K562 (cell line): ENCODE measurements around the gene LRFN2. TPM values are rescaled to one million over a fixed set of nuclear protein-coding genes. Genes with fewer than 3 reads are reported as not detected.

Experiments
- ATAC-seq: fragments of 200-7000 bp; cut with Tn5 transposase; 3 replicates; pipeline ENCODE4 v1.9.1; 2020; ENCODE audit warnings: moderate library complexity
- BruUV-seq: library from RNA; stranded (reverse); fragments of 400-500 nt; replicated peaks from 2 replicates; lab custom pipeline; 2021; lab: Mats Ljungman, UMichigan
- CTCF ChIA-PET: fragments of 300-600 bp; formaldehyde crosslinking; extraction: SDS; loops from one replicate; lab custom pipeline; 2021; ENCODE audit warnings: low intra/inter-chr PET ratio; lab: Yijun Ruan, JAX
- POLR2A ChIA-PET: fragments of 300-600, 350-650 bp; sonication (Branson Sonifier 250); formaldehyde crosslinking; extraction: SDS; loops from one replicate; lab custom pipeline; 2021; ENCODE audit warnings: antibody characterized with exemption, inconsistent platforms; lab: Yijun Ruan, JAX
- DNase-seq, 4 experiments: peaks; one replicate each; pipeline versions ENCODE4 v3.0.0 to v3.0.0-alpha.2; 2011 to 2018; ENCODE audit warnings: low spot score in 3 of 4, mixed read lengths in 3 of 4; ENCODE audit errors: extremely low read depth in 1 of 4
- FAIRE-seq: peaks from 2 replicates; lab custom pipeline; 2011; peaks lifted over from hg19 to GRCh38; lab: Jason Lieb, UNC
- H2AFZ ChIP-seq: 2 replicates; pipeline ENCODE4 v1.6.0; 2011; ENCODE audit warnings: low read depth, low read length, control low read depth, inconsistent platforms
- H3K27ac ChIP-seq: fragments of 200-600 bp; 3 replicates; pipeline ENCODE4 v1.8.0; 2011; ENCODE audit warnings: low read depth, mild to moderate bottlenecking, control low read depth, inconsistent platforms, low read length, moderate library complexity, mixed read lengths; ENCODE audit errors: extremely low read depth
- H3K27me3 ChIP-seq, 2 experiments: fragments of 300-600 bp in 1 of 2; 2 replicates in 1 of 2; 3 replicates in 1 of 2; pipeline versions ENCODE4 v1.6.0 to v1.8.0; 2011; ENCODE audit warnings: inconsistent platforms in 2 of 2, low read length in 2 of 2, mild to moderate bottlenecking in 1 of 2, mixed read lengths in 1 of 2, moderate library complexity in 1 of 2; ENCODE audit not compliant: control insufficient read depth in 2 of 2, insufficient read depth in 2 of 2
- H3K36me3 ChIP-seq: fragments of 300-600 bp; 3 replicates; pipeline ENCODE4 v1.8.0; 2011; ENCODE audit warnings: mild to moderate bottlenecking, low read length, inconsistent platforms; ENCODE audit not compliant: control insufficient read depth, insufficient read depth
- H3K4me1 ChIP-seq, 2 experiments: fragments of 200-600 bp in 1 of 2; replicated peaks in 1 of 2; 2 replicates in 1 of 2; 3 replicates in 1 of 2; pipeline versions ENCODE4 v1.5.1 to v1.8.0; 2011; ENCODE audit warnings: inconsistent platforms in 2 of 2, low read length in 2 of 2, mild to moderate bottlenecking in 1 of 2, mixed read lengths in 1 of 2, moderate library complexity in 1 of 2; ENCODE audit not compliant: control insufficient read depth in 2 of 2, insufficient read depth in 2 of 2
- H3K4me2 ChIP-seq: 2 replicates; pipeline ENCODE4 v1.6.1; 2011; ENCODE audit warnings: low read length, control low read depth, inconsistent platforms, mixed read lengths; ENCODE audit not compliant: insufficient read depth
- H3K4me3 ChIP-seq: fragments of 200-600 bp; sonication (generic), shearing (Covaris generic); 2 replicates; pipeline ENCODE4 v1.5.1; 2016; ENCODE audit warnings: control low read depth, inconsistent platforms
- H3K79me2 ChIP-seq: fragments of 200-600 bp; 3 replicates; pipeline ENCODE4 v1.8.0; 2011; ENCODE audit warnings: low read length, inconsistent platforms; ENCODE audit not compliant: control insufficient read depth, insufficient read depth
- H3K9ac ChIP-seq, 2 experiments: 2 replicates each; pipeline versions ENCODE4 v1.6.0 to v1.6.1; 2011; ENCODE audit warnings: low read depth in 2 of 2, low read length in 2 of 2, control low read depth in 1 of 2, inconsistent platforms in 1 of 2, mild to moderate bottlenecking in 1 of 2, mixed read lengths in 1 of 2; ENCODE audit not compliant: insufficient read depth in 1 of 2
- H3K9me1 ChIP-seq: one replicate; pipeline ENCODE4 v1.6.0; 2011; ENCODE audit warnings: inconsistent platforms, mild to moderate bottlenecking, low read length, moderate library complexity; ENCODE audit not compliant: control insufficient read depth, insufficient read depth
- H3K9me3 ChIP-seq: replicated peaks from 2 replicates; pipeline ENCODE4 v1.5.1; 2011; ENCODE audit warnings: low read depth, low read length, inconsistent platforms; ENCODE audit not compliant: control insufficient read depth, insufficient read depth
- H4K20me1 ChIP-seq: replicated peaks from 2 replicates; pipeline ENCODE4 v1.6.1; 2011; ENCODE audit warnings: low read length, inconsistent platforms, mixed read lengths; ENCODE audit not compliant: control insufficient read depth, insufficient read depth
- ARID4B ChIP-seq: sonication (generic); formaldehyde crosslinking; IDR thresholded peaks from 2 replicates; pipeline ENCODE4 v1.8.0; 2022; ENCODE audit warnings: mild to moderate bottlenecking, missing genetic modification reagents
- CXXC5 ChIP-seq: fragments of 250-450 bp; sonication (Bioruptor Pico); IDR thresholded peaks from 2 replicates; pipeline ENCODE4 v1.8.0; 2022; ENCODE audit warnings: inconsistent platforms, mild to moderate bottlenecking, moderate library complexity
- FOXA3 ChIP-seq, 2 experiments: fragments of 450-650 bp in 1 of 2; sonication (generic) in 1 of 2; formaldehyde crosslinking; IDR thresholded peaks in 1 of 2; conservative IDR thresholded peaks in 1 of 2; 2 replicates each; pipeline versions ENCODE4 v1.4.0 to v1.8.0; 2020 to 2022; ENCODE audit warnings: mild to moderate bottlenecking in 2 of 2, missing genetic modification reagents in 1 of 2
- KDM5B ChIP-seq: fragments of 200-600 bp; sonication (generic); IDR thresholded peaks from 2 replicates; pipeline ENCODE4 v1.6.1; 2012; ENCODE audit warnings: low read depth, mild to moderate bottlenecking, moderate library complexity, low read length, control low read depth, inconsistent platforms; ENCODE audit not compliant: insufficient replicate concordance
- NFE2L1 ChIP-seq: fragments of 450-650 bp; IDR thresholded peaks from 2 replicates; pipeline ENCODE4 v1.6.1; 2016; ENCODE audit warnings: missing genetic modification characterization, low read depth, mild to moderate bottlenecking, missing compliant biosample characterization, moderate library complexity, borderline replicate concordance
- PHF20 ChIP-seq: fragments of 450-650 bp; IDR thresholded peaks from 2 replicates; pipeline ENCODE4 v1.6.1; 2018; ENCODE audit not compliant: partially characterized antibody
- POLR2B ChIP-seq: fragments of 450-650 bp; IDR thresholded peaks from 2 replicates; pipeline ENCODE4 v1.6.1; 2018; ENCODE audit warnings: low read depth; ENCODE audit not compliant: partially characterized antibody
- RBM22 ChIP-seq: fragments of 200-400 bp; formaldehyde crosslinking; IDR thresholded peaks from 2 replicates; pipeline ENCODE4 v1.6.1; 2018; ENCODE audit warnings: low read length, low read depth; ENCODE audit not compliant: poor library complexity, severe bottlenecking
- ZBTB34 ChIP-seq: fragments of 250-450 bp; sonication (Bioruptor Pico); IDR thresholded peaks from 2 replicates; pipeline ENCODE4 v1.8.0; 2021; ENCODE audit warnings: mild to moderate bottlenecking, moderate library complexity
- ZNF124 ChIP-seq: sonication (generic); formaldehyde crosslinking; IDR thresholded peaks from 2 replicates; pipeline ENCODE4 v1.8.1; 2022; ENCODE audit warnings: missing genetic modification reagents
- ZNF518B ChIP-seq: fragments of 250-450 bp; sonication (Bioruptor Pico); IDR thresholded peaks from 2 replicates; pipeline ENCODE4 v1.5.0; 2021; ENCODE audit warnings: mild to moderate bottlenecking, moderate library complexity
- WGBS: fragments of 100-300 bp; shearing (Covaris generic); methylation state at CpG from one replicate; pipeline ENCODE4 v1.1.6; 2016; ENCODE audit warnings: low coverage, mixed read lengths; ENCODE audit not compliant: insufficient coverage; ENCODE audit errors: missing lambda C conversion rate; 5-methylcytosine and 5-hydroxymethylcytosine counted together
- in situ Hi-C: fragments of 300-500 bp; cut with MboI; formaldehyde crosslinking; loops from 4 replicates; pipeline ENCODE4 v1.15.0; 2018; ENCODE audit warnings: inconsistent platforms, mixed read lengths
- intact Hi-C: fragments of 100-400 bp; cut with micrococcal nuclease; formaldehyde crosslinking; loops from 2 replicates; pipeline ENCODE4 v1.14.2; 2022
- polyA plus RNA-seq, 8 experiments: library from polyadenylated mRNA; depleted of rRNA in 4 of 8; stranded (reverse) in 5 of 8; unstranded in 3 of 8; fragments of >200 nt; fragmentation: Nextera tagmentation in 2 of 8; fragmentation: Illumina TruSeq in 1 of 8; extraction: Ambion mirVana in 2 of 8; extraction: Trizol in 1 of 8; gene quantifications; 2 replicates each; pipeline versions ENCODE4 v1.2.1 to v1.2.3, GENCODE V29; 2011 to 2014; ENCODE audit warnings: inconsistent platforms in 1 of 8, missing spikeins in 1 of 8
- total RNA-seq, 7 experiments: library from RNA; depleted of rRNA in 6 of 7; stranded (reverse); fragments of >200 nt in 6 of 7; fragmentation: Illumina TruSeq in 2 of 7; extraction: Trizol in 2 of 7; gene quantifications; 2 replicates each; pipeline versions ENCODE4 v1.2.1 to v1.2.3, GENCODE V29; 2011 to 2021; ENCODE audit warnings: low replicate concordance in 1 of 7

LRFN2 gene
- total and polyA plus RNA-seq, 9 of the 15 experiments (the other 6 are each of a cell fraction or from before 2014, with no cell fraction given): not detected

- no peak for TF ChIP-seq ZNF518B (CRISPR knock-in tag)
- no peak for TF ChIP-seq RBM22
- TF ChIP-seq CXXC5 (CRISPR knock-in tag): no peak
- no peak for TF ChIP-seq PHF20
These were observed 41.2 kb downstream of the LRFN2 start (continued) for GRCh38 chr6:40545954-40546353.

GRCh38 chr6:40543776-40544175 lies 43.4 kb downstream of the LRFN2 start:
- Histone ChIP-seq H3K79me2 (no peaks in the 10 kb centered on the region), H3K4me3 (no peak overlapping the region), H3K9me1 (no peaks in the 10 kb centered on the region), H3K9me3 (no peaks in the 10 kb centered on the region), H4K20me1 (peaks cover 14% of the 10 kb centered on the region), H3K9ac (no peak overlapping the region), H3K36me3 (no peaks in the 10 kb centered on the region), H3K4me2 (no peak overlapping the region), H3K27me3 (peaks cover 6 to 57% of the 10 kb centered on the region in 2 experiments; a peak in 3 of 5 replicates), H2AFZ (no peak overlapping the region), H3K4me1 (no peaks in the 10 kb centered on the region), H3K27ac (no peak overlapping the region)
- WGBS: 0% methylated on average over 1 of the region's 2 CpGs
- in situ Hi-C loops (no loop called here), intact Hi-C loops (loop anchor here (10.0 kb wide), 2 partner anchors 301 to 481 kb away; no protein-coding TSS in a partner anchor)
- ATAC-seq (no peak), DNase-seq (no peak), FAIRE-seq (no peak)
- no TSS peak for BruUV-seq
- POLR2A ChIA-PET: interaction anchor here (0.5 kb wide), 1 partner anchor 311 kb away, joined by 3 read pairs; no protein-coding TSS in a partner anchor
- CTCF ChIA-PET: no interaction called here
- no peak for TF ChIP-seq ZNF124
- no peak for TF ChIP-seq ARID4B (CRISPR knock-in tag)
- TF ChIP-seq FOXA3 (CRISPR knock-in tag; conservative IDR thresholded peaks at IDR 0.05 in 1 of 2, IDR thresholded peaks at IDR 0.05 in 1 of 2): no peak
- TF ChIP-seq NFE2L1: no peak
- no peak for TF ChIP-seq ZBTB34 (CRISPR knock-in tag)
- no peak for TF ChIP-seq KDM5B
- no peak for TF ChIP-seq POLR2B
